Colonic mucosa (tissue), 4 donors: ENCODE measurements around the gene CMC2. TPM values are rescaled to one million over a fixed set of nuclear protein-coding genes. Genes with fewer than 3 reads are reported as not detected.

Source experiments
- DNase-seq: peaks from one replicate; pipeline ENCODE4 v3.0.0-alpha.2; 2020
- H3K27ac ChIP-seq: fragments of 200-600 bp; one replicate; pipeline ENCODE4 v1.8.0; 2021
- H3K27me3 ChIP-seq: fragments of 200-600 bp; one replicate; pipeline ENCODE4 v1.8.0; 2021
- H3K36me3 ChIP-seq: fragments of 200-600 bp; one replicate; pipeline ENCODE4 v1.8.0; 2021
- H3K4me1 ChIP-seq: fragments of 200-600 bp; one replicate; pipeline ENCODE4 v1.8.0; 2021; ENCODE audit warnings: mild to moderate bottlenecking
- H3K4me3 ChIP-seq: fragments of 200-600 bp; one replicate; pipeline ENCODE4 v1.8.0; 2021
- H3K9ac ChIP-seq, 2 donors: one replicate each; pipeline ENCODE4 v1.7.0; 2013; ENCODE audit warnings: control low read depth in 2 of 2, low read depth in 2 of 2, low read length in 2 of 2
- H3K9me3 ChIP-seq: fragments of 200-600 bp; one replicate; pipeline ENCODE4 v1.8.0; 2021
- intact Hi-C: fragments of 100-400 bp; cut with DNase I; formaldehyde crosslinking; loops from one replicate; pipeline ENCODE4 v1.14.1; 2022
- total RNA-seq, 2 donors: library from RNA; stranded (reverse); fragmentation: NEBNext Ultra II Directional in 1 of 2; extraction: Animal tissue kit (Norgen Biotek cat#: 25700) in 1 of 2; gene quantifications; one replicate each; pipeline ENCODE4 v1.2.1, GENCODE V29; 2021
- TF ChIP-seq, protein P1 (sequence below): fragments of 200-600 bp; IDR thresholded peaks from one replicate; pipeline ENCODE4 v1.8.0; 2022; ENCODE audit warnings: antibody characterized with exemption, mild to moderate bottlenecking
- donor health status: healthy.
- donor health status: DM: no; HTN: no; CAD: no.
- donor health status: DM: no; HTN: no; CAD: no.

Gene CMC2
- total RNA-seq, 2 donors from 2014 or later: 59.4 to 81.6 TPM

GRCh38 chr16:80948886-80949493 is 57.7 kb downstream of the CMC2 start:
- no peaks in the 10 kb centered on the region for H3K4me1 ChIP-seq
- H3K9ac ChIP-seq: no peak overlapping the region
- no peaks in the 10 kb centered on the region for H3K9me3 ChIP-seq
- no peak overlapping the region for H3K4me3 ChIP-seq
- peak; percentile 33 for DNase-seq
- TF ChIP-seq, protein P1, sequence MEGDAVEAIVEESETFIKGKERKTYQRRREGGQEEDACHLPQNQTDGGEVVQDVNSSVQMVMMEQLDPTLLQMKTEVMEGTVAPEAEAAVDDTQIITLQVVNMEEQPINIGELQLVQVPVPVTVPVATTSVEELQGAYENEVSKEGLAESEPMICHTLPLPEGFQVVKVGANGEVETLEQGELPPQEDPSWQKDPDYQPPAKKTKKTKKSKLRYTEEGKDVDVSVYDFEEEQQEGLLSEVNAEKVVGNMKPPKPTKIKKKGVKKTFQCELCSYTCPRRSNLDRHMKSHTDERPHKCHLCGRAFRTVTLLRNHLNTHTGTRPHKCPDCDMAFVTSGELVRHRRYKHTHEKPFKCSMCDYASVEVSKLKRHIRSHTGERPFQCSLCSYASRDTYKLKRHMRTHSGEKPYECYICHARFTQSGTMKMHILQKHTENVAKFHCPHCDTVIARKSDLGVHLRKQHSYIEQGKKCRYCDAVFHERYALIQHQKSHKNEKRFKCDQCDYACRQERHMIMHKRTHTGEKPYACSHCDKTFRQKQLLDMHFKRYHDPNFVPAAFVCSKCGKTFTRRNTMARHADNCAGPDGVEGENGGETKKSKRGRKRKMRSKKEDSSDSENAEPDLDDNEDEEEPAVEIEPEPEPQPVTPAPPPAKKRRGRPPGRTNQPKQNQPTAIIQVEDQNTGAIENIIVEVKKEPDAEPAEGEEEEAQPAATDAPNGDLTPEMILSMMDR: peak; percentile 53
- H3K27me3 ChIP-seq: no peaks in the 10 kb centered on the region
- no peaks in the 10 kb centered on the region for H3K36me3 ChIP-seq
- intact Hi-C loops: no loop called here
- H3K27ac ChIP-seq: no peak overlapping the region

DNA sequence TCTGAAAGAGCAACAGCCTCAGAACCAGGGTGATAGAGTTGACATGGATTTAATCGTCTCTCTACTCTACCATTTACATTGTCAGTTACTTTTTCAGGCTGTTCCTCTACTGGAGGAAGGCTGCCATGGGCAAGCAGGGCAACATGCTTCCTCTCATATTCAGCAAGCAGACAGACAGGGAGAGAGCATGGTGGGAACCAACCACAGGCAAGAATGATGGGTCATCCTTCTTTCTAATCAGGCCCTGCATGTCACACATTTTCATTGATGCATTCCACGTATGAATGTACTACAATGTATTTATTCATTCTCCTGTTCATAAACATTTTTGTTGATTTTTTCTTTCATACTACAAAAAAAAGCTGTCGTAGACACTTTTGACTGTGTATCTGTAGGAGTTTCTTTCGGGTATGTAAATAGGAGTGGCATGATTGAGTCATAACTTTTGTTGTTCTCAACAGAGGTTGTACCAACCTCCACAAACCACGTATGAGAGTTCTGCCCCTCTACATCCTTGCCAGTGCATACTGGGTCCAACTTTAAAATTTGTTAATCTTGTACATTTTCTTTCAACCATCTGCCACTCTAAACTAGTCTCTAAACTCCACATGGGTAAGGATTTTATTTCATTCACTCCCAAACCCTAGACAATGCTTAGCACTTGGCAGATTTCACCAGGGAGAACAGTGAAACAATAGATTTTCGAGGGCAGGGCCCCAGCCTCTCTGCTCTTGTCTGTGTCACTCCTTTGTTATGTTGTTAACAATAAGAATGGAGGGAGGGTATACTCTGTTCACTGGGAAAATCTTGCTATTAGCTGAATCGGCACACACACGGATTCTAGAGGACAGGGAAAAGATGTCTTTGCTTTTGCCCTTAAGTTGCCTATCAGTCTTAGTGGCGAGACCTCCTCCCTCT is 58.7 kb downstream of the CMC2 start:
- no peak for DNase-seq
- Histone ChIP-seq H3K4me1 (no peaks in the 10 kb centered on the region), H3K9ac (no peak overlapping the region), H3K27me3 (no peaks in the 10 kb centered on the region), H3K4me3 (no peak overlapping the region), H3K27ac (no peak overlapping the region), H3K9me3 (no peaks in the 10 kb centered on the region), H3K36me3 (no peaks in the 10 kb centered on the region)
- intact Hi-C loops: no loop called here
- TF ChIP-seq, protein P1: no peak

DNA sequence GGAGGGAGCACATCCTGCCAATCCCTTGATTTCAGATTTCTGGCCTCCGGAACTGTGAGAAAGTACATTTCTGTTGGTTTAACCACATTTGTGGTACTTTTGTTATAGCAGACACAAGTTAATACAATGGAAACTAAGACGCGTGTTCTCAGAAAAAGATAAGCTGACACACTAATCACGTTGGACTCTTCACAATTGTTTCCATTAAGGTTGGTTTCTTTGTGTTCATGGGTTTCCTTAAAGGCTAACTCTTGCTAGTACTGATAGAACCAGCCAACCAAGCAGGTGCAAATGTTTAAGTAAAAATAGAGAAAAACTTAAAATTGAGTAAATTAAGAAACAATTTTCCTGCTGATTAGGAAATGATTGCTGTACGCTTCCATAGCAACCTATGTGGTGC is 59.4 kb downstream of the CMC2 start:
- TF ChIP-seq, protein P1: no peak
- no peak for DNase-seq
- H3K36me3 ChIP-seq: no peaks in the 10 kb centered on the region
- H3K4me1 ChIP-seq: no peaks in the 10 kb centered on the region
- no peak overlapping the region for H3K9ac ChIP-seq
- intact Hi-C loops: no loop called here
- H3K27me3 ChIP-seq: no peaks in the 10 kb centered on the region
- no peaks in the 10 kb centered on the region for H3K9me3 ChIP-seq
- no peak overlapping the region for H3K27ac ChIP-seq
- H3K4me3 ChIP-seq: no peak overlapping the region

GRCh38 chr16:80946481-80946880 is 60.2 kb downstream of the CMC2 start:
- TF ChIP-seq, protein P1: no peak
- Histone ChIP-seq H3K9me3 (no peaks in the 10 kb centered on the region), H3K4me3 (no peak overlapping the region), H3K27me3 (no peaks in the 10 kb centered on the region), H3K4me1 (no peaks in the 10 kb centered on the region), H3K36me3 (no peaks in the 10 kb centered on the region), H3K9ac (no peak overlapping the region), H3K27ac (no peak overlapping the region)
- DNase-seq: no peak
- intact Hi-C loops: no loop called here

- Histone ChIP-seq H3K9me3 (no peaks in the 10 kb centered on the region), H3K4me3 (no peak overlapping the region), H3K27me3 (no peaks in the 10 kb centered on the region), H3K36me3 (no peaks in the 10 kb centered on the region), H3K4me1 (no peaks in the 10 kb centered on the region), H3K27ac (no peak overlapping the region), H3K9ac (no peak overlapping the region)
- TF ChIP-seq, protein P1: no peak
- no peak for DNase-seq
- intact Hi-C loops: no loop called here
Observed at GRCh38 chr16:80940069-80940856, 66.4 kb downstream of the CMC2 start.
